Ishikawa (cell line): ENCODE results near the gene IFRD2.

ENCODE experiments used
- CEBPB ChIP-seq: IDR thresholded peaks from 2 replicates; pipeline ENCODE4 v1.6.1; 2012
- EP300 ChIP-seq: IDR thresholded peaks from 2 replicates; pipeline ENCODE4 v1.6.1; 2012; ENCODE audit warnings: borderline replicate concordance
- FOXM1 ChIP-seq: IDR thresholded peaks from 2 replicates; pipeline ENCODE4 v1.6.1; 2012; ENCODE audit warnings: low read depth, borderline replicate concordance
- RAD21 ChIP-seq: IDR thresholded peaks from 2 replicates; pipeline ENCODE4 v1.6.1; 2012; ENCODE audit warnings: low read depth
- TAF1 ChIP-seq: IDR thresholded peaks from 2 replicates; pipeline ENCODE4 v1.6.1; 2012; ENCODE audit warnings: low read depth, mild to moderate bottlenecking
- TCF12 ChIP-seq: IDR thresholded peaks from 2 replicates; pipeline ENCODE4 v1.6.1; 2012; ENCODE audit warnings: low read depth
- TEAD4 ChIP-seq: IDR thresholded peaks from 2 replicates; pipeline ENCODE4 v1.6.1; 2012
- YY1 ChIP-seq: IDR thresholded peaks from 2 replicates; pipeline ENCODE4 v1.6.1; 2012; ENCODE audit warnings: low read depth
- TF ChIP-seq, protein P1 (sequence below): IDR thresholded peaks from 2 replicates; pipeline ENCODE4 v1.6.1; 2012; ENCODE audit warnings: low read depth, mild to moderate bottlenecking
- TF ChIP-seq, protein P2 (sequence below): IDR thresholded peaks from 2 replicates; pipeline ENCODE4 v1.6.1; 2012

DNA sequence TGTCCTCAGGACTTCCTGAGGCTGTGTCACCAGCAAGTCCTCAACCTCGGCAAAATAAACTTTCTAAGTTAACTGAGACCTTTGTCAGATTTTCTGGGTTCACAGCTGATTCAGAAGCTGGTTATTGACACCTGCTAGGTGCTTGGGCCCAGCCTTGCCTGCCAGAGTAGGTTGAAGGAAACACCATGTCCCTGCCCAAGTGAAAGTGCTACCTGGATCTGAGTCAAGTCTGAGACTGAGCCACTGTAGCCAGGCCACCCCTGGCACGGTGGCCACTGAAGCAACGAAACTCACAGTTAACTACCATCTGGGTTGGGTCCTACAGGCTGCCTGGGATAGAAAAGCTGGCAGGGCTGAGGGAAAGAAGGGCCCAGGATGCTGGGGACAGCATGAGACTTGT lies 22.1 kb upstream of the IFRD2 start:
- no peak for TF ChIP-seq RAD21
- no peak for TF ChIP-seq EP300
- TF ChIP-seq TCF12, result no peak
- TF ChIP-seq YY1, result no peak
- TF ChIP-seq, protein P1, sequence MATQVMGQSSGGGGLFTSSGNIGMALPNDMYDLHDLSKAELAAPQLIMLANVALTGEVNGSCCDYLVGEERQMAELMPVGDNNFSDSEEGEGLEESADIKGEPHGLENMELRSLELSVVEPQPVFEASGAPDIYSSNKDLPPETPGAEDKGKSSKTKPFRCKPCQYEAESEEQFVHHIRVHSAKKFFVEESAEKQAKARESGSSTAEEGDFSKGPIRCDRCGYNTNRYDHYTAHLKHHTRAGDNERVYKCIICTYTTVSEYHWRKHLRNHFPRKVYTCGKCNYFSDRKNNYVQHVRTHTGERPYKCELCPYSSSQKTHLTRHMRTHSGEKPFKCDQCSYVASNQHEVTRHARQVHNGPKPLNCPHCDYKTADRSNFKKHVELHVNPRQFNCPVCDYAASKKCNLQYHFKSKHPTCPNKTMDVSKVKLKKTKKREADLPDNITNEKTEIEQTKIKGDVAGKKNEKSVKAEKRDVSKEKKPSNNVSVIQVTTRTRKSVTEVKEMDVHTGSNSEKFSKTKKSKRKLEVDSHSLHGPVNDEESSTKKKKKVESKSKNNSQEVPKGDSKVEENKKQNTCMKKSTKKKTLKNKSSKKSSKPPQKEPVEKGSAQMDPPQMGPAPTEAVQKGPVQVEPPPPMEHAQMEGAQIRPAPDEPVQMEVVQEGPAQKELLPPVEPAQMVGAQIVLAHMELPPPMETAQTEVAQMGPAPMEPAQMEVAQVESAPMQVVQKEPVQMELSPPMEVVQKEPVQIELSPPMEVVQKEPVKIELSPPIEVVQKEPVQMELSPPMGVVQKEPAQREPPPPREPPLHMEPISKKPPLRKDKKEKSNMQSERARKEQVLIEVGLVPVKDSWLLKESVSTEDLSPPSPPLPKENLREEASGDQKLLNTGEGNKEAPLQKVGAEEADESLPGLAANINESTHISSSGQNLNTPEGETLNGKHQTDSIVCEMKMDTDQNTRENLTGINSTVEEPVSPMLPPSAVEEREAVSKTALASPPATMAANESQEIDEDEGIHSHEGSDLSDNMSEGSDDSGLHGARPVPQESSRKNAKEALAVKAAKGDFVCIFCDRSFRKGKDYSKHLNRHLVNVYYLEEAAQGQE, result no peak
- TF ChIP-seq FOXM1, result no peak
- no peak for TF ChIP-seq CEBPB
- TF ChIP-seq, protein P2, sequence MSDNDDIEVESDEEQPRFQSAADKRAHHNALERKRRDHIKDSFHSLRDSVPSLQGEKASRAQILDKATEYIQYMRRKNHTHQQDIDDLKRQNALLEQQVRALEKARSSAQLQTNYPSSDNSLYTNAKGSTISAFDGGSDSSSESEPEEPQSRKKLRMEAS, result no peak
- no peak for TF ChIP-seq TEAD4
- TF ChIP-seq TAF1, result no peak
